Suprapubic skin (tissue), 4 donors: ENCODE results near the gene AUTS2. TPM values are rescaled to one million over a fixed set of nuclear protein-coding genes. Genes with fewer than 3 reads are reported as not detected.

Source experiments
- DNase-seq, 2 donors: peaks; one replicate each; pipeline ENCODE4 v3.0.0-alpha.2; 2019; ENCODE audit warnings: low spot score in 2 of 2
- H3K27ac ChIP-seq: fragments of 200-600 bp; sonication (generic); one replicate; pipeline ENCODE4 v1.5.1; 2019
- H3K27me3 ChIP-seq: fragments of 200-600 bp; sonication (generic); one replicate; pipeline ENCODE4 v1.5.1; 2019
- H3K36me3 ChIP-seq: fragments of 200-600 bp; sonication (generic); one replicate; pipeline ENCODE4 v1.5.1; 2019
- H3K4me1 ChIP-seq: fragments of 200-600 bp; sonication (generic); one replicate; pipeline ENCODE4 v1.5.1; 2019
- H3K4me3 ChIP-seq: fragments of 200-600 bp; sonication (generic); one replicate; pipeline ENCODE4 v1.5.1; 2019; ENCODE audit warnings: mild to moderate bottlenecking
- H3K9me3 ChIP-seq: fragments of 200-600 bp; sonication (generic); one replicate; pipeline ENCODE4 v1.5.1; 2019
- EP300 ChIP-seq: sonication (generic); formaldehyde crosslinking; IDR thresholded peaks from one replicate; pipeline ENCODE4 v1.6.1; 2017; ENCODE audit warnings: antibody characterized with exemption
- POLR2A ChIP-seq, 2 donors: fragments of 450-650 bp; IDR thresholded peaks; one replicate each; pipeline ENCODE4 v1.6.1; 2017; ENCODE audit warnings: antibody characterized with exemption in 2 of 2, mild to moderate bottlenecking in 2 of 2, moderate library complexity in 2 of 2
- POLR2AphosphoS5 ChIP-seq, 3 donors: sonication (generic); formaldehyde crosslinking; IDR thresholded peaks; one replicate each; pipeline ENCODE4 v1.6.1; 2017; ENCODE audit warnings: antibody characterized with exemption in 3 of 3
- WGBS: methylation state at CpG from one replicate; pipeline ENCODE4 v1.1.5; 2018; 5-methylcytosine and 5-hydroxymethylcytosine counted together
- total RNA-seq, 4 donors: library from RNA; depleted of rRNA; stranded (reverse); fragments of >200 nt; gene quantifications; one replicate each; pipeline ENCODE4 v1.1.0, GENCODE V29; 2016
- TF ChIP-seq, protein P1 (sequence below), 2 donors: fragments of 200-600 bp in 1 of 2; fragments of 450-650 bp in 1 of 2; sonication (generic) in 1 of 2; IDR thresholded peaks; one replicate each; pipeline ENCODE4 v1.5.1; 2016 to 2019; ENCODE audit warnings: antibody characterized with exemption in 2 of 2, mild to moderate bottlenecking in 1 of 2, moderate library complexity in 1 of 2

The AUTS2 gene
- total RNA-seq, 4 donors from 2014 or later = 31.0 to 102 (median 56.4) TPM

DNA sequence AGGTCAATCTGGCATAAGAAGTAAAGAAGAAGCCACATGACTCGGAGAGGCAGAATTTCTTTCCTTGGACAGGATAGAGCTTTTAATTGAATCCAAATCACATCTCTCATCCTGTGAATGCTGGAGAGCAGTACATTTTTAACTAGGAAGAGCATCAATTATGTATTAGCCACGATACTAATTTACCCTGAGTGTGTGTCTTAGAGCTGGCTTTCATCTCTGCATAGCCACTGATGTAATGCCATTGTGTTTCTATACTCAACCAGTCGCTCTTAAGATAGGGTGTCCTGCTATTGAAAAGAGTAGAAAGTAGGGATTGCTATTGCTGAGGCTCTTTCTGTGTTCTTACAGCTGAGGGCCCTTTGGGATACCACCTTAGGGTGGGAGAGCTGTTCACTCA, 280.3 kb downstream of the AUTS2 start:
- no peak overlapping the region for H3K27ac ChIP-seq
- no peak for TF ChIP-seq POLR2AphosphoS5 (IDR thresholded peaks at IDR 0.05)
- no peak for TF ChIP-seq EP300
- TF ChIP-seq, protein P1, sequence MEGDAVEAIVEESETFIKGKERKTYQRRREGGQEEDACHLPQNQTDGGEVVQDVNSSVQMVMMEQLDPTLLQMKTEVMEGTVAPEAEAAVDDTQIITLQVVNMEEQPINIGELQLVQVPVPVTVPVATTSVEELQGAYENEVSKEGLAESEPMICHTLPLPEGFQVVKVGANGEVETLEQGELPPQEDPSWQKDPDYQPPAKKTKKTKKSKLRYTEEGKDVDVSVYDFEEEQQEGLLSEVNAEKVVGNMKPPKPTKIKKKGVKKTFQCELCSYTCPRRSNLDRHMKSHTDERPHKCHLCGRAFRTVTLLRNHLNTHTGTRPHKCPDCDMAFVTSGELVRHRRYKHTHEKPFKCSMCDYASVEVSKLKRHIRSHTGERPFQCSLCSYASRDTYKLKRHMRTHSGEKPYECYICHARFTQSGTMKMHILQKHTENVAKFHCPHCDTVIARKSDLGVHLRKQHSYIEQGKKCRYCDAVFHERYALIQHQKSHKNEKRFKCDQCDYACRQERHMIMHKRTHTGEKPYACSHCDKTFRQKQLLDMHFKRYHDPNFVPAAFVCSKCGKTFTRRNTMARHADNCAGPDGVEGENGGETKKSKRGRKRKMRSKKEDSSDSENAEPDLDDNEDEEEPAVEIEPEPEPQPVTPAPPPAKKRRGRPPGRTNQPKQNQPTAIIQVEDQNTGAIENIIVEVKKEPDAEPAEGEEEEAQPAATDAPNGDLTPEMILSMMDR (IDR thresholded peaks at IDR 0.05) = no peak
- no peak for TF ChIP-seq POLR2A (IDR thresholded peaks at IDR 0.05)

DNA sequence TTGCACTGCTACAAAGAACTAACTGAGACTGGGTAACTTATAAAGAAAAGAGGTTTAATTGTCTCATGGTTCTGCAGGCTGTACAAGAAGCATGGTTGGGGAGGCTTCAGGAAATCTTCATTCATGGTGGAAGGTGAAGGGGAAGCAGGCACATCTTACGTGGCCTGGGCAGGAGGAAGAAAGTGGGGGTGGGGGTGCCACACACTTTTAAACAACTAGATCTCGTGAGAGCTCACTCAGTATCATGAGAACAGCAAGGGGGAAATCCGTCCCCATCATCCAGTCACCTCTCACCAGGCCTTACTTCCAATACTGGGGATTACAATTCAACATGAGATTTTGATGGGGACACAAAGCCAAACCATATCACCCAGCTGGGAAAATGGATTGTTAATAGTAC, 281.7 kb downstream of the AUTS2 start:
- Histone ChIP-seq H3K27ac (no peak overlapping the region), H3K36me3 (no peaks in the 10 kb centered on the region), H3K27me3 (no peaks in the 10 kb centered on the region), H3K4me3 (no peak overlapping the region), H3K9me3 (no peaks in the 10 kb centered on the region), H3K4me1 (no peaks in the 10 kb centered on the region)
- no peak for DNase-seq
- TF ChIP-seq EP300 (no peak), POLR2A (IDR thresholded peaks at IDR 0.05) (no peak)
- WGBS = 94% methylated on average over 3 of the region's 3 CpGs

More for the DNA sequence above, 280.3 kb downstream of the AUTS2 start:
- DNase-seq = no peak
- WGBS = 77% methylated on average over 3 of the region's 3 CpGs
- Histone ChIP-seq H3K4me1 (no peaks in the 10 kb centered on the region), H3K27me3 (no peaks in the 10 kb centered on the region), H3K9me3 (no peaks in the 10 kb centered on the region), H3K36me3 (no peaks in the 10 kb centered on the region), H3K4me3 (no peak overlapping the region)

DNA sequence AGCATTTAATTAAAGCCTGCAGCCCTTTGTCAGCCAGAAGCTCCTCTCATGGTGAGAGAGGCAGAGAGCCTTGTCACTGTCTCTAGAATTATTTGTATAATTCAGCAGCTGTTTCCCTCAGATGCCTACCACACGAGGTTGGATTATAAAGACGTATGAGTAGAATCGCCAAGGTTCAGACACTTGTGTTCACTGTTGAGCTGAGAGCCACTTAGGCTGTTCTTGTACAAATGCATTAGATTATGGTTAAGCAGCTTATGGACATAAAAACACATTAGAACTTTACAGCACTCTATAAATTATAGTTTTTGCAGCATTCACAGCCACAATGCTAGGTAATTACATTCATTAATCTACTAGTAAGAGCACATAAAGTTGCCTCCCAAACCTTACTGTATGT, 282.6 kb downstream of the AUTS2 start:
- TF ChIP-seq, protein P1 (IDR thresholded peaks at IDR 0.05) = no peak
- no peak for TF ChIP-seq POLR2AphosphoS5 (IDR thresholded peaks at IDR 0.05)
- TF ChIP-seq POLR2A (IDR thresholded peaks at IDR 0.05) = no peak
- no peak for TF ChIP-seq EP300
- Histone ChIP-seq H3K36me3 (no peaks in the 10 kb centered on the region), H3K4me1 (peaks cover 6% of the 10 kb centered on the region), H3K27ac (no peak overlapping the region), H3K9me3 (no peaks in the 10 kb centered on the region), H3K27me3 (no peaks in the 10 kb centered on the region), H3K4me3 (no peak overlapping the region)
- 69% methylated on average over 3 of the region's 3 CpGs for WGBS
- no peak for DNase-seq

DNA sequence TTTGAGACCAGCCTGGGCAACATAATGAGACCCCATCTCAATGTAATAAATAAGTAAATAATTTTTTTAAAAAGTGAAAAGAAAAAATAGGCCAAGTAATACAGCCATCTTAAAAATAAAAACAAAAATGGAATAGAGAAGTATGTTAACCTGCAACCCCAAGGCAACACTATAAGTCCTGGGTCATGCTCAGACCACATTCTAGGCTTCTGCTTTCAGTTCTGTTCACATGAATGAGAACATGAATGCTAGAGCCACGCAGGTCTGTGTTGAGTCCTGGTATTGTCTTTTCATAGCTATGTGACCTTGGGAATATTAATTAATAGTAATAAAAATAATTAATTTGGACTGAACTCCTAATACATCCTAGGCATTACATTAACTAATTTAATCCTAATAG, 284.0 kb downstream of the AUTS2 start:
- Histone ChIP-seq H3K27me3 (no peaks in the 10 kb centered on the region), H3K4me3 (no peak overlapping the region), H3K36me3 (no peaks in the 10 kb centered on the region), H3K27ac (no peak overlapping the region), H3K4me1 (peaks cover 6% of the 10 kb centered on the region), H3K9me3 (no peaks in the 10 kb centered on the region)
- DNase-seq = no peak
- WGBS = 91% methylated on average over 1 of the region's 1 CpG
- TF ChIP-seq POLR2A (IDR thresholded peaks at IDR 0.05) (no peak), POLR2AphosphoS5 (IDR thresholded peaks at IDR 0.05) (no peak), EP300 (no peak)
- TF ChIP-seq, protein P1 (IDR thresholded peaks at IDR 0.05) = no peak

DNA sequence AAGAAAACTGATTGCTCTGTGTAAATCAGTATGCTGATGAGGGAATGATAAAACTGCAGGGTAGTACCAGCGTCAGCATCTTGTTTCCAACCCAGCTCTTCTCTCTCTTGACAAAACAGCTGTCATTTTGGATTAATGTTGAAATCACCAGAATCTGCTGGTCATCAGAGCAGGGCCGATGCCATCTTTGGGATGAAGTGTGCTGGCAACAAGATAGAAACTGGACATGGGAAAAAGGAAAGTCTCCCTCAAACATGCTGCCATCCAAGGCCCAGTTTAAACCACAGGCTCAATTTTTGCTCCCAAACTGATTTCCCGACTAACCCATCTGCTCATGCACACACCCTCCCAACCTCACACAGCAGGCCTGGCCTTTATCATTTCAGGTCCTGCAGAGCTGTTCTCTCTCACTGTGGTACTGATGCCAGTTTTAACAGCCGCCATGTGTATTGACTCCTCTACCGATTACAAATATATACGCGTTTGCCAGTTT, 285.2 kb downstream of the AUTS2 start:
- H3K4me1 ChIP-seq = peaks cover 6% of the 10 kb centered on the region
- TF ChIP-seq POLR2AphosphoS5 (IDR thresholded peaks at IDR 0.05) (no peak), POLR2A (IDR thresholded peaks at IDR 0.05) (no peak), EP300 (no peak)
- TF ChIP-seq, protein P1 (IDR thresholded peaks at IDR 0.05) = no peak
- no peak for DNase-seq
- H3K27ac ChIP-seq = no peak overlapping the region
- no peaks in the 10 kb centered on the region for H3K9me3 ChIP-seq
- no peak overlapping the region for H3K4me3 ChIP-seq
- no peaks in the 10 kb centered on the region for H3K27me3 ChIP-seq
- 99% methylated on average over 7 of the region's 7 CpGs for WGBS
- H3K36me3 ChIP-seq = no peaks in the 10 kb centered on the region

DNA sequence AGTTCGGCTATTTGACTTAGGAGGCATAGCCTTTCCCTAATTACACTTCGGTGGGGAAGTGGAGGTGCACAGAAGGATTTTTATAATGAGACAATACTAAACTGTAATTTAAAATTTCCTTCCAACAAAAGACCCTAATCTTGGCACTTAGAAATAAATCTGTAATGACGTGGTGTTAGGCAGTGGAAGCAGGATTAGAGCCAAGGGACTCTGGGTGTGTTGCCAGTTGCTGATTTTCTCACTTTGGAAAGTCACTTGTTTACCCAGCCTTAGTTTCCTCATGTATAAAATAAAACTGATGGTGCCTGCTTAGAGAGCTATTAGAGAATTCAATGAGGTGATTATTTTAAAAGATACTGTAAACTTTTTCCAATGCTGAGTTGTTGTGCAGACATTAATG, 287.2 kb downstream of the AUTS2 start:
- 49% methylated on average over 3 of the region's 3 CpGs for WGBS
- no peak for TF ChIP-seq POLR2AphosphoS5 (IDR thresholded peaks at IDR 0.05)
- no peak for TF ChIP-seq EP300
- TF ChIP-seq, protein P1 (IDR thresholded peaks at IDR 0.05) = no peak
- TF ChIP-seq POLR2A (IDR thresholded peaks at IDR 0.05) = no peak
- H3K27ac ChIP-seq = no peak overlapping the region
- H3K27me3 ChIP-seq = no peaks in the 10 kb centered on the region
- H3K36me3 ChIP-seq = no peaks in the 10 kb centered on the region
- H3K9me3 ChIP-seq = no peaks in the 10 kb centered on the region
- DNase-seq = no peak
- peaks cover 6% of the 10 kb centered on the region for H3K4me1 ChIP-seq
- H3K4me3 ChIP-seq = no peak overlapping the region
